Measurements from ENCODE around the gene NRIP1. TPM values are rescaled to one million over a fixed set of nuclear protein-coding genes. Genes with fewer than 3 reads are reported as not detected.

Gene NRIP1
- polyA plus RNA-seq, 3 donors, result 4.3 to 28.2 (median 23.5) TPM

DNA sequence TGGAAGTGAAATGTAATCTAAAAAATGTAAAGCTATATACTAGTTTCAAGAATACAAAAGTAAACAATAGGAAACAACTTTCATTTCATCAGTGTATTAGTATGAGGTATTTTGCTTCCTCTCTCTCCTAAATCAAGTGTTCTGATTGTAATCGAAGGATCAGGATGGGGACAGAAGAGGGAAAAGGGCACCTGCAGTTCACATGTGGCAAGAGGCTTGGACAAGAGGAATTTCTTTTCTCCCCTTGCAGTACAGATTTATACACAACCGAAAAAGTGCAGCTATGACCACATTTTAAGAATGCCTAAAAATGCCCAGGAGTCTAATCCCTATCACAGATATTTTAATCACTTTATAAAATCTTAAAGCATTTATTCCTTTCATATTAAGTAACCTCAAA, 63.7 kb downstream of the NRIP1 start:
- no peak overlapping the region for H2AFZ ChIP-seq (ENCODE audit: insufficient read depth, low read depth, low read length, poor library complexity, severe bottlenecking)
- H3K4me1 Mint-ChIP-seq, result peaks cover 23% of the 10 kb centered on the region
- H3K4me3 ChIP-seq (replicated peaks in 1 of 3; ENCODE audit: low read depth in 2 of 3, low read length in 3 of 3), result no peak overlapping the region
- no peak overlapping the region for H3K4me2 ChIP-seq (replicated peaks; ENCODE audit: extremely low read depth, low read length, poor library complexity, severe bottlenecking)
- no peaks in the 10 kb centered on the region for H3K27me3 Mint-ChIP-seq (ENCODE audit: low read depth in 3 of 3)
- H3K27ac ChIP-seq (ENCODE audit: low read depth in 1 of 2, low read length in 2 of 2), result peak overlapping the region in 1 of 2 donors; percentile 3
- H3K27ac Mint-ChIP-seq, result no peak overlapping the region
- peaks cover 21 to 40% of the 10 kb centered on the region in 2 donors for H3K36me3 Mint-ChIP-seq
- H3K36me3 ChIP-seq (replicated peaks in 1 of 2; ENCODE audit: control insufficient read depth in 1 of 2, insufficient read depth in 2 of 2, low read length in 2 of 2), result peaks cover 6 to 25% of the 10 kb centered on the region in 2 donors
- no peaks in the 10 kb centered on the region for H3K27me3 ChIP-seq (ENCODE audit: control insufficient read depth in 2 of 2, insufficient read depth in 2 of 2, low read length in 2 of 2)
- H3K4me3 Mint-ChIP-seq, result no peak overlapping the region
- no CpG with 5 or more reads among the region's 2 CpGs for WGBS (ENCODE audit: insufficient coverage)
- peaks cover 93% of the 10 kb centered on the region for H3K79me2 ChIP-seq (ENCODE audit: insufficient read depth, low read length)
- H3K9ac ChIP-seq (ENCODE audit: insufficient read depth, low read length, poor library complexity, severe bottlenecking), result no peak overlapping the region
- intact Hi-C loops (cut with micrococcal nuclease), result no loop called here
- H3K9me3 ChIP-seq (replicated peaks in 1 of 2; ENCODE audit: control insufficient read depth in 1 of 2, insufficient read depth in 1 of 2, low read length in 2 of 2), result no peaks in the 10 kb centered on the region
- no peaks in the 10 kb centered on the region for H3K9me3 Mint-ChIP-seq
- DNase-seq, result no peak
- TF ChIP-seq, protein P1, sequence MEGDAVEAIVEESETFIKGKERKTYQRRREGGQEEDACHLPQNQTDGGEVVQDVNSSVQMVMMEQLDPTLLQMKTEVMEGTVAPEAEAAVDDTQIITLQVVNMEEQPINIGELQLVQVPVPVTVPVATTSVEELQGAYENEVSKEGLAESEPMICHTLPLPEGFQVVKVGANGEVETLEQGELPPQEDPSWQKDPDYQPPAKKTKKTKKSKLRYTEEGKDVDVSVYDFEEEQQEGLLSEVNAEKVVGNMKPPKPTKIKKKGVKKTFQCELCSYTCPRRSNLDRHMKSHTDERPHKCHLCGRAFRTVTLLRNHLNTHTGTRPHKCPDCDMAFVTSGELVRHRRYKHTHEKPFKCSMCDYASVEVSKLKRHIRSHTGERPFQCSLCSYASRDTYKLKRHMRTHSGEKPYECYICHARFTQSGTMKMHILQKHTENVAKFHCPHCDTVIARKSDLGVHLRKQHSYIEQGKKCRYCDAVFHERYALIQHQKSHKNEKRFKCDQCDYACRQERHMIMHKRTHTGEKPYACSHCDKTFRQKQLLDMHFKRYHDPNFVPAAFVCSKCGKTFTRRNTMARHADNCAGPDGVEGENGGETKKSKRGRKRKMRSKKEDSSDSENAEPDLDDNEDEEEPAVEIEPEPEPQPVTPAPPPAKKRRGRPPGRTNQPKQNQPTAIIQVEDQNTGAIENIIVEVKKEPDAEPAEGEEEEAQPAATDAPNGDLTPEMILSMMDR (IDR thresholded peaks at IDR 0.05), result no peak
- no peaks in the 10 kb centered on the region for H3K4me1 ChIP-seq (ENCODE audit: control insufficient read depth in 1 of 2, insufficient read depth in 2 of 2, low read length in 2 of 2)
- H4K20me1 ChIP-seq (ENCODE audit: insufficient read depth, low read length), result peaks cover 95% of the 10 kb centered on the region

DNA sequence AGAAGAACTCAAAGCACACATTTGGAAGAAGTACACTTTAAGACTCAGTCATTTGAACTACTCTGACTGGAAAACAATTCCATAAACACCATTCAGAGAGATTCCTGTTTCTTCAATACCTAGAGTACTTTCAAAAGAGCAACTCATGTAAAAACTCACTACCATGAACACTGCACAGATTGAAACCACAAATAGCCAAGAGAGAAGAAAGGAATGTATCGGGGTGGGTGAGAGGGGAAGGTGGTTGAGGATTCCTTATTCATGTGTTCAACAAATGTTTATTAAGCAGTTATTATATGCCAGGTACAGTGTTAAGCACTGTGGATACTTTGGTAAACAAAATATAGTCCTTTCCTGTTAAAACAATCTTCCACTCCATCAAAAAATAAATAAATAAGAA, 64.7 kb downstream of the NRIP1 start:
- H3K36me3 ChIP-seq (replicated peaks in 1 of 2; ENCODE audit: control insufficient read depth in 1 of 2, insufficient read depth in 2 of 2, low read length in 2 of 2), result peaks cover 3 to 31% of the 10 kb centered on the region in 2 donors
- Mint-ChIP-seq H3K27me3 (ENCODE audit: low read depth in 3 of 3) (no peaks in the 10 kb centered on the region), H3K4me1 (peaks cover 20% of the 10 kb centered on the region), H3K36me3 (peaks cover 25 to 37% of the 10 kb centered on the region in 2 donors), H3K9me3 (no peaks in the 10 kb centered on the region), H3K27ac (peak overlapping the region in 3 of 7 donors; percentile 3 to 18 (median 7)), H3K4me3 (no peak overlapping the region)
- H2AFZ ChIP-seq (ENCODE audit: insufficient read depth, low read depth, low read length, poor library complexity, severe bottlenecking), result no peak overlapping the region
- intact Hi-C loops (cut with micrococcal nuclease), result no loop called here
- H3K4me2 ChIP-seq (replicated peaks; ENCODE audit: extremely low read depth, low read length, poor library complexity, severe bottlenecking), result no peak overlapping the region
- H3K79me2 ChIP-seq (ENCODE audit: insufficient read depth, low read length), result peaks cover 93% of the 10 kb centered on the region
- TF ChIP-seq, protein P1 (IDR thresholded peaks at IDR 0.05), result no peak
- no peak overlapping the region for H3K4me3 ChIP-seq (replicated peaks in 1 of 3; ENCODE audit: low read depth in 2 of 3, low read length in 3 of 3)
- no CpG with 5 or more reads among the region's 1 CpG for WGBS (ENCODE audit: insufficient coverage)
- no peak for DNase-seq
- no peak overlapping the region for H3K9ac ChIP-seq (ENCODE audit: insufficient read depth, low read length, poor library complexity, severe bottlenecking)
- no peaks in the 10 kb centered on the region for H3K4me1 ChIP-seq (ENCODE audit: control insufficient read depth in 1 of 2, insufficient read depth in 2 of 2, low read length in 2 of 2)
- no peaks in the 10 kb centered on the region for H3K27me3 ChIP-seq (ENCODE audit: control insufficient read depth in 2 of 2, insufficient read depth in 2 of 2, low read length in 2 of 2)
- no peaks in the 10 kb centered on the region for H3K9me3 ChIP-seq (replicated peaks in 1 of 2; ENCODE audit: control insufficient read depth in 1 of 2, insufficient read depth in 1 of 2, low read length in 2 of 2)
- H3K27ac ChIP-seq (ENCODE audit: low read depth in 1 of 2, low read length in 2 of 2), result peak overlapping the region in 1 of 2 donors; percentile 43
- peaks cover 95% of the 10 kb centered on the region for H4K20me1 ChIP-seq (ENCODE audit: insufficient read depth, low read length)

All from CD14-positive monocyte (primary cell).